ENCODE measurements around the gene HNRNPC.

The HNRNPC gene

GRCh38 chr14:21160061-21160610 lies 109.1 kb downstream of the HNRNPC start:
- intact Hi-C loops (cut with DNase I; ENCODE audit: low total_unique reads): no loop called here
- no peak overlapping the region for H3K27ac ChIP-seq
- H3K4me3 ChIP-seq: no peak overlapping the region
- H3K4me1 ChIP-seq: no peaks in the 10 kb centered on the region
- DNase-seq: no peak
- no peaks in the 10 kb centered on the region for H3K36me3 ChIP-seq
- H3K9me3 ChIP-seq: no peaks in the 10 kb centered on the region
- TF ChIP-seq CTCF (IDR thresholded peaks at IDR 0.05): no peak
- no peaks in the 10 kb centered on the region for H3K27me3 ChIP-seq
